Measurements from ENCODE around the gene GRIK1. TPM values are rescaled to one million over a fixed set of nuclear protein-coding genes. Genes with fewer than 3 reads are reported as not detected.

GRIK1 gene
- total RNA-seq, 3 donors from 2014 or later = 0.38 to 0.41 TPM; not detected in 1

- ATAC-seq (no peak), DNase-seq (no peak)
- Histone ChIP-seq H3K9me3 (peaks cover 7% of the 10 kb centered on the region), H3K4me3 (no peak overlapping the region), H3K36me3 (ENCODE audit: low read depth) (no peaks in the 10 kb centered on the region), H3K4me1 (ENCODE audit: low read depth) (no peaks in the 10 kb centered on the region)
- no peak for TF ChIP-seq CTCF (IDR thresholded peaks at IDR 0.05)
- intact Hi-C loops (cut with DNase I, micrococcal nuclease) = no loop called here
These were observed 113.9 kb downstream of the GRIK1 start for GRCh38 chr21:29825936-29826335.

DNA sequence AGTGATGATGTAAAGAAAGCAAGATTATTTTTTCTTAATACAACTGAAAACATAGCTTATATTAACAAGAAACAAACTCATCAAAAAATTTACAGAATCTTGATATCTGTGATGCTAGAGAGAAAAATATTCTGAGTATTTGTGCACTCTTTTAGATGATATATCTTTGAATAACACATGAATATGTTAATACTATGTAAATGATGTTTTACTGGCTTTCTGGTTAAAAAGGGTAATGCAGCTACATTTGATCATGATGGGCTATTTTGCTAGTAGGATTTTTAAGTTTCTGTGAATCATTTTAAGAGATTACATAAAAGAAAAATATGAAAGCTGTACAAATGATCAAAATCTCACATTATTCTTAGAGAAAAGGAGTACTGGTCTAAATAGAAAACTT, 114.5 kb downstream of the GRIK1 start:
- TF ChIP-seq CTCF (IDR thresholded peaks at IDR 0.05) = no peak
- Histone ChIP-seq H3K9me3 (peaks cover 7% of the 10 kb centered on the region), H3K36me3 (ENCODE audit: low read depth) (no peaks in the 10 kb centered on the region), H3K4me1 (ENCODE audit: low read depth) (no peaks in the 10 kb centered on the region), H3K4me3 (no peak overlapping the region)
- ATAC-seq = no peak
- no peak for DNase-seq
- intact Hi-C loops (cut with DNase I, micrococcal nuclease) = no loop called here

DNA sequence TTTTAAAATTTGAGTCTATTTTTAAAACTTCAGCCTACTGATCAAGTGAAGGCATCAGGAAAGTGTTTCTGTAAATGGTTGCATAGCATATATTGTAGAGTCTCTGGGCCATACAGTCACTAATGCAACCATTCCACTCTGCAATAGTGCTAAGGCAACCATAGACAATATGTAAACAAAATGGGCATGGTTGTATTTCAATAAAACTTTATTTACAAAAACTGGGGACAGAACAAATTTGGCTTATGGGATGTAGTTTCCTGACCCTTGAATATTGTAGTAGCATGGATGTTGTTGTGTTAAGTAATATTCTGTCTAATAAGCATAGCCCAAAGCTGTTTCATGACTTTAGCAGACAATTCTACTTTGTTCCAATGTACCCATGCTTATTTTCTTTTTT, 117.7 kb downstream of the GRIK1 start:
- Histone ChIP-seq H3K9me3 (no peaks in the 10 kb centered on the region), H3K36me3 (ENCODE audit: low read depth) (no peaks in the 10 kb centered on the region), H3K4me3 (no peak overlapping the region), H3K4me1 (ENCODE audit: low read depth) (no peaks in the 10 kb centered on the region)
- no peak for ATAC-seq
- no peak for DNase-seq
- TF ChIP-seq CTCF (IDR thresholded peaks at IDR 0.05) = no peak
- intact Hi-C loops (cut with DNase I, micrococcal nuclease) = no loop called here

GRCh38 chr21:29821230-29821629, 118.6 kb downstream of the GRIK1 start:
- H3K4me3 ChIP-seq = no peak overlapping the region
- no peaks in the 10 kb centered on the region for H3K4me1 ChIP-seq (ENCODE audit: low read depth)
- H3K9me3 ChIP-seq = no peaks in the 10 kb centered on the region
- no peak for ATAC-seq
- TF ChIP-seq CTCF (IDR thresholded peaks at IDR 0.05) = no peak
- no peaks in the 10 kb centered on the region for H3K36me3 ChIP-seq (ENCODE audit: low read depth)
- no peak for DNase-seq
- intact Hi-C loops (cut with DNase I, micrococcal nuclease) = no loop called here

GRCh38 chr21:29819675-29820326, 120.0 kb downstream of the GRIK1 start:
- Histone ChIP-seq H3K9me3 (no peaks in the 10 kb centered on the region), H3K4me3 (no peak overlapping the region), H3K4me1 (ENCODE audit: low read depth) (no peaks in the 10 kb centered on the region), H3K36me3 (ENCODE audit: low read depth) (no peaks in the 10 kb centered on the region)
- intact Hi-C loops (cut with DNase I, micrococcal nuclease) = no loop called here
- DNase-seq (no peak), ATAC-seq (no peak)
- TF ChIP-seq CTCF (IDR thresholded peaks at IDR 0.05) = no peak

All from mucosa of descending colon (tissue), 3 donors.